ENCODE data around the gene REXO1.

DNA sequence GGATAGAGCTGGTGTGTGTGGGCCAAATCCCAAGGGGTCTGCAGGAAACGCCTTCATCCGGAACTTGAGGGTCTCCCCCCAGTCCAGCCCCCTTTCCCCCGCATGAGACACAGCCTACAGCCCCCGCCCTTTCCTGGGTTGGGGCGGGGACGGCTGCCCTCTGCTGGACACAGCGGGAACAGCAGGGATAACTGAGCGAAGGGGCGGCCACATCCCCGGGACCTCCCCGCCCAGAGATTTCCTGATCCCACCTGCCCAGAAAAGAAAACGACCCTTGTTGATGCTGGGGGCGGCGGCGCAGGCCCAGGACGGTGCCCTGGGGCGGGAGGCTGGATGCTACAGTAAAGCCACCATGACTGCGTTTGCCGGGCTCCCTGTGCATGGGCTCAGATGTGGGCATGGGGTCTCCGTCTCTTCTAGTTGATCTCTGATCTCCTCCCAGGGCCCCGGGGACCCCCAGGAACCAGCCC lies 80.8 kb downstream of the REXO1 start:
- TF ChIP-seq ELF4 (CRISPR knock-in tag; IDR thresholded peaks at IDR 0.05; ENCODE audit: low read depth) (no peak), CTCF (IDR thresholded peaks at IDR 0.05) (peak; percentile 96), ZBTB21 (CRISPR knock-in tag; IDR thresholded peaks at IDR 0.05; ENCODE audit: borderline replicate concordance) (no peak)

Data from WTC11 (cell line).